Measurements from ENCODE around the gene ZMYND10.

GRCh38 chr3:50350527-50351322 lies 5.2 kb upstream of the ZMYND10 start, which contains the start of the genes CYB561D2 and NPRL2:
- TF ChIP-seq GATA3 (IDR thresholded peaks at IDR 0.05; ENCODE audit: low read depth, low read length), result no peak
- TF ChIP-seq GATA2 (IDR thresholded peaks at IDR 0.05; ENCODE audit: low read depth, low read length), result no peak

Data from SH-SY5Y (cell line).